ENCODE results near the gene TMEM45A.
"Not testable (repeated sequence)": the region's sequence is repeated elsewhere in the genome, so short reads cannot be mapped to it uniquely, and the experiment has no call there.

Gene TMEM45A

GRCh38 chr3:100561459-100562158 lies 69.2 kb downstream of the TMEM45A start:
- H3K4me3 ChIP-seq (ENCODE audit: low read length): no peak overlapping the region
- no peak for TF ChIP-seq ZNF274 (IDR thresholded peaks at IDR 0.05; ENCODE audit: low read depth, low read length)

GRCh38 chr3:100562224-100562857 lies 69.9 kb downstream of the TMEM45A start:
- no peak overlapping the region for H3K4me3 ChIP-seq (ENCODE audit: low read length)

GRCh38 chr3:100563228-100563627 lies 70.8 kb downstream of the TMEM45A start:
- TF ChIP-seq ZNF274 (IDR thresholded peaks at IDR 0.05; ENCODE audit: low read depth, low read length): no peak
- no peak overlapping the region for H3K4me3 ChIP-seq (ENCODE audit: low read length)

More at GRCh38 chr3:100562224-100562857, 69.9 kb downstream of the TMEM45A start:
- no peak for TF ChIP-seq ZNF274 (IDR thresholded peaks at IDR 0.05; ENCODE audit: low read depth, low read length)

GRCh38 chr3:100563652-100564211 lies 71.3 kb downstream of the TMEM45A start:
- no peak for TF ChIP-seq ZNF274 (IDR thresholded peaks at IDR 0.05; ENCODE audit: low read depth, low read length)
- H3K4me3 ChIP-seq (ENCODE audit: low read length): no peak overlapping the region

GRCh38 chr3:100570811-100571210 lies 78.4 kb downstream of the TMEM45A start:
- no peak for TF ChIP-seq ZNF274 (IDR thresholded peaks at IDR 0.05; ENCODE audit: low read depth, low read length)
- no peak overlapping the region for H3K4me3 ChIP-seq (ENCODE audit: low read length)

GRCh38 chr3:100574536-100574935 lies 82.1 kb downstream of the TMEM45A start:
- no peak for TF ChIP-seq ZNF274 (IDR thresholded peaks at IDR 0.05; ENCODE audit: low read depth, low read length)

GRCh38 chr3:100575704-100576103 lies 83.3 kb downstream of the TMEM45A start:
- no peak overlapping the region for H3K4me3 ChIP-seq (ENCODE audit: low read length)
- TF ChIP-seq ZNF274 (IDR thresholded peaks at IDR 0.05; ENCODE audit: low read depth, low read length): no peak

More at GRCh38 chr3:100574536-100574935, 82.1 kb downstream of the TMEM45A start:
- H3K4me3 ChIP-seq (ENCODE audit: low read length): no peak overlapping the region

- H3K4me3 ChIP-seq (ENCODE audit: low read length): no peak overlapping the region
- no peak for TF ChIP-seq ZNF274 (IDR thresholded peaks at IDR 0.05; ENCODE audit: low read depth, low read length)
Measured at GRCh38 chr3:100577382-100578008, 85.1 kb downstream of the TMEM45A start.

GRCh38 chr3:100578646-100579045 lies 86.2 kb downstream of the TMEM45A start:
- no peak for TF ChIP-seq ZNF274 (IDR thresholded peaks at IDR 0.05; ENCODE audit: low read depth, low read length)

GRCh38 chr3:100580147-100580546 lies 87.7 kb downstream of the TMEM45A start:
- H3K4me3 ChIP-seq (ENCODE audit: low read length): no peak overlapping the region
- no peak for TF ChIP-seq ZNF274 (IDR thresholded peaks at IDR 0.05; ENCODE audit: low read depth, low read length)

More at GRCh38 chr3:100578646-100579045, 86.2 kb downstream of the TMEM45A start:
- no peak overlapping the region for H3K4me3 ChIP-seq (ENCODE audit: low read length)

GRCh38 chr3:100581650-100582049 lies 89.2 kb downstream of the TMEM45A start:
- no peak overlapping the region for H3K4me3 ChIP-seq (ENCODE audit: low read length)
- no peak for TF ChIP-seq ZNF274 (IDR thresholded peaks at IDR 0.05; ENCODE audit: low read depth, low read length)

GRCh38 chr3:100582157-100582556 lies 89.7 kb downstream of the TMEM45A start:
- not testable (repeated sequence) for H3K4me3 ChIP-seq (ENCODE audit: low read length)

- TF ChIP-seq ZNF274 (IDR thresholded peaks at IDR 0.05; ENCODE audit: low read depth, low read length): no peak
Measured at GRCh38 chr3:100584101-100584660, 91.8 kb downstream of the TMEM45A start.

GRCh38 chr3:100586832-100587231 lies 94.4 kb downstream of the TMEM45A start:
- TF ChIP-seq ZNF274 (IDR thresholded peaks at IDR 0.05; ENCODE audit: low read depth, low read length): no peak
- H3K4me3 ChIP-seq (ENCODE audit: low read length): no peak overlapping the region

More at GRCh38 chr3:100584101-100584660, 91.8 kb downstream of the TMEM45A start:
- H3K4me3 ChIP-seq (ENCODE audit: low read length): no peak overlapping the region
